OCI-LY7 (cell line): Measurements from ENCODE around the gene XCL1.
"Not testable (repeated sequence)": the region's sequence is repeated elsewhere in the genome, so short reads cannot be mapped to it uniquely, and the experiment has no call there.

Source experiments
- CTCF ChIP-seq: fragments of 200-600 bp; sonication (generic); conservative IDR thresholded peaks from 2 replicates; pipeline ENCODE4 v1.5.1; 2014; ENCODE audit warnings: mild to moderate bottlenecking, antibody characterized with exemption, low read length, moderate library complexity, mixed read lengths
- EZH2phosphoT487 ChIP-seq: fragments of 200-600 bp; sonication (generic); IDR thresholded peaks from 2 replicates; pipeline ENCODE4 v1.6.1; 2018; ENCODE audit warnings: low read depth, borderline replicate concordance, mild to moderate bottlenecking, mixed run types, antibody characterized with exemption, low read length, moderate library complexity, mixed read lengths

DNA sequence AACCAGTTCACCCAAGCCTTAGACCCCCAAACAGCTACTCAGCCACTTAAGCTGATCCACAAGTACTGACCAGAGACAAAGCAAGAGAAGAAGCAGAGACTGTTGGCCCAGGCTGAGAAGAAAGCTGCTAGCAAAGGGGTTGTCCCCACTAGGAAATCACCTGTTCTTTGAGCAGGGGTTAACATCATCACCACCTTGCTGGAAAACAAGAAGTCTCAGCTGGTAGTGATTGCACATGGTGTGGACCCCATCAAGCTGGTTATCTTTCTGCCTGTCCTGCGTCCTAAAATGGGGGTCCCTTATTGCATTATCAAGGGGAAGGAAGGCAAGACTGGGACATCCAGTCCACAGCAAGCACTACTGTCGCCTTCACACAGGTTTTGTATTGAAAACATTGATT lies 33.4 kb upstream of the XCL1 start:
- TF ChIP-seq CTCF, EZH2phosphoT487: not testable (repeated sequence)
